ENCODE results near the gene PTPMT1. TPM values are rescaled to one million over a fixed set of nuclear protein-coding genes. Genes with fewer than 3 reads are reported as not detected.
"Not testable (repeated sequence)": the region's sequence is repeated elsewhere in the genome, so short reads cannot be mapped to it uniquely, and the experiment has no call there.

Gene PTPMT1
- total and polyA plus RNA-seq, 2 donors from 2014 or later: 34.6 to 90.3 TPM

GRCh38 chr11:47552566-47553405, 12.6 kb upstream of the PTPMT1 start, which contains the start of gene CELF1:
CELF1 (minus strand) TSS chr11:47553132; CDS start chr11:47499523, 53,609 bp downstream.
- Histone ChIP-seq H3K9ac (ENCODE audit: low read length in 3 of 3) (peak within 1 kb of the TSS; percentile 72 to 95 (median 89)), H3K27ac (ENCODE audit: low read depth in 2 of 2, low read length in 2 of 2) (peak within 1 kb of the TSS; percentile 69 to 93), H3K4me3 (ENCODE audit: low read length in 3 of 3) (peak within 1 kb of the TSS; percentile 58 to 92 (median 73)), H3K9me3 (ENCODE audit: control insufficient read depth in 2 of 3, insufficient read depth in 1 of 3, low read length in 3 of 3) (no peaks in the 10 kb centered on the region), H3K4me1 (ENCODE audit: control insufficient read depth in 2 of 3, insufficient read depth in 2 of 3, low read depth in 1 of 3, low read length in 3 of 3) (peaks cover 0 to 17% (median 9%) of the 10 kb centered on the region in 3 donors), H3K36me3 (ENCODE audit: control insufficient read depth in 2 of 3, insufficient read depth in 3 of 3, low read length in 3 of 3) (no peaks in the 10 kb centered on the region), H3K27me3 (ENCODE audit: control insufficient read depth, insufficient read depth, low read length) (no peaks in the 10 kb centered on the region)
- intact Hi-C loops (cut with DNase I): no loop called here
- FAIRE-seq: no peak
- DNase-seq: peak; percentile 94 to 97 (median 96)
- TF ChIP-seq CTCF (IDR thresholded peaks at IDR 0.05; ENCODE audit: borderline replicate concordance, extremely low read depth, insufficient read depth): peak; percentile 88

GRCh38 chr11:47553406-47553743, 12.0 kb upstream of the PTPMT1 start:
- Histone ChIP-seq H3K4me1 (ENCODE audit: control insufficient read depth in 2 of 3, insufficient read depth in 2 of 3, low read depth in 1 of 3, low read length in 3 of 3) (peaks cover 0 to 17% (median 9%) of the 10 kb centered on the region in 3 donors), H3K36me3 (ENCODE audit: control insufficient read depth in 2 of 3, insufficient read depth in 3 of 3, low read length in 3 of 3) (no peaks in the 10 kb centered on the region), H3K27ac (ENCODE audit: low read depth in 2 of 2, low read length in 2 of 2) (no peak overlapping the region), H3K4me3 (ENCODE audit: low read length in 3 of 3) (peak overlapping the region; percentile 58 to 92 (median 73)), H3K9me3 (ENCODE audit: control insufficient read depth in 2 of 3, insufficient read depth in 1 of 3, low read length in 3 of 3) (no peaks in the 10 kb centered on the region), H3K9ac (ENCODE audit: low read length in 3 of 3) (peak overlapping the region; percentile 71 to 72 (median 71)), H3K27me3 (ENCODE audit: control insufficient read depth, insufficient read depth, low read length) (no peaks in the 10 kb centered on the region)
- intact Hi-C loops (cut with DNase I): no loop called here
- TF ChIP-seq CTCF (IDR thresholded peaks at IDR 0.05; ENCODE audit: borderline replicate concordance, extremely low read depth, insufficient read depth): no peak
- DNase-seq (no peak), FAIRE-seq (no peak)

- intact Hi-C loops (cut with DNase I); H3K4me3 ChIP-seq (ENCODE audit: low read length in 3 of 3); H3K4me1 ChIP-seq (ENCODE audit: control insufficient read depth in 2 of 3, insufficient read depth in 2 of 3, low read depth in 1 of 3, low read length in 3 of 3); DNase-seq; H3K27me3 ChIP-seq (ENCODE audit: control insufficient read depth, insufficient read depth, low read length); H3K36me3 ChIP-seq (ENCODE audit: control insufficient read depth in 2 of 3, insufficient read depth in 3 of 3, low read length in 3 of 3); H3K9ac ChIP-seq (ENCODE audit: low read length in 3 of 3); H3K27ac ChIP-seq (ENCODE audit: low read depth in 2 of 2, low read length in 2 of 2); H3K9me3 ChIP-seq (ENCODE audit: control insufficient read depth in 2 of 3, insufficient read depth in 1 of 3, low read length in 3 of 3); FAIRE-seq: not testable (repeated sequence)
These were observed 8.4 kb upstream of the PTPMT1 start for GRCh38 chr11:47557004-47557403.

- no peak overlapping the region for H3K4me3 ChIP-seq (ENCODE audit: low read length in 3 of 3)
- FAIRE-seq (peak; percentile 99), DNase-seq (no peak)
- intact Hi-C loops (cut with DNase I): no loop called here
- no peak for TF ChIP-seq CTCF (IDR thresholded peaks at IDR 0.05; ENCODE audit: borderline replicate concordance, extremely low read depth, insufficient read depth)
- no peak overlapping the region for H3K9ac ChIP-seq (ENCODE audit: low read length in 3 of 3)
- H3K9me3 ChIP-seq (ENCODE audit: control insufficient read depth in 2 of 3, insufficient read depth in 1 of 3, low read length in 3 of 3): no peaks in the 10 kb centered on the region
- H3K36me3 ChIP-seq (ENCODE audit: control insufficient read depth in 2 of 3, insufficient read depth in 3 of 3, low read length in 3 of 3): no peaks in the 10 kb centered on the region
- H3K27me3 ChIP-seq (ENCODE audit: control insufficient read depth, insufficient read depth, low read length): no peaks in the 10 kb centered on the region
- H3K27ac ChIP-seq (ENCODE audit: low read depth in 2 of 2, low read length in 2 of 2): no peak overlapping the region
- no peaks in the 10 kb centered on the region for H3K4me1 ChIP-seq (ENCODE audit: control insufficient read depth in 2 of 3, insufficient read depth in 2 of 3, low read depth in 1 of 3, low read length in 3 of 3)
These were observed 6.7 kb upstream of the PTPMT1 start for GRCh38 chr11:47558695-47559094.

Data from kidney (tissue), 14 donors.